ENCODE results near the gene PLEKHA7.
A peak's percentile ranks its signal among the peaks of the same experiment; 100 is the strongest.
"Not testable (repeated sequence)": the region's sequence is repeated elsewhere in the genome, so short reads cannot be mapped to it uniquely, and the experiment has no call there.

Gene PLEKHA7

GRCh38 chr11:16973338-16973964, 40.8 kb downstream of the PLEKHA7 start:
- no peak for DNase-seq

GRCh38 chr11:16969010-16969999, 44.9 kb downstream of the PLEKHA7 start:
- no peak for DNase-seq

- no peak for DNase-seq
These were observed 46.0 kb downstream of the PLEKHA7 start for GRCh38 chr11:16968196-16968595.

GRCh38 chr11:16966930-16967671, 47.1 kb downstream of the PLEKHA7 start:
- DNase-seq = no peak

- no peak for DNase-seq
These were observed 49.7 kb downstream of the PLEKHA7 start for GRCh38 chr11:16964501-16964900.

GRCh38 chr11:16963316-16963876, 50.8 kb downstream of the PLEKHA7 start:
- DNase-seq = no peak

- not testable (repeated sequence) for DNase-seq
These were observed 51.6 kb downstream of the PLEKHA7 start for GRCh38 chr11:16962589-16962988.

GRCh38 chr11:16962146-16962545, 52.1 kb downstream of the PLEKHA7 start:
- DNase-seq = no peak

GRCh38 chr11:16960250-16960649, 54.0 kb downstream of the PLEKHA7 start:
- no peak for DNase-seq

GRCh38 chr11:16959602-16960001, 54.6 kb downstream of the PLEKHA7 start:
- DNase-seq = no peak

- DNase-seq = no peak
These were observed 55.4 kb downstream of the PLEKHA7 start for GRCh38 chr11:16958833-16959232.

GRCh38 chr11:16956538-16957153, 57.6 kb downstream of the PLEKHA7 start:
- no peak for DNase-seq

- no peak for DNase-seq
These were observed 60.6 kb downstream of the PLEKHA7 start for GRCh38 chr11:16953663-16954062.

GRCh38 chr11:16946477-16947282, 67.5 kb downstream of the PLEKHA7 start:
- DNase-seq = no peak

GRCh38 chr11:16945671-16946469, 68.3 kb downstream of the PLEKHA7 start:
- peak in 1 of 2 experiments; percentile 31 for DNase-seq

GRCh38 chr11:16942911-16943310, 71.3 kb downstream of the PLEKHA7 start:
- no peak for DNase-seq

GRCh38 chr11:16942342-16942741, 71.9 kb downstream of the PLEKHA7 start:
- DNase-seq = no peak

GRCh38 chr11:16941935-16942334, 72.3 kb downstream of the PLEKHA7 start:
- no peak for DNase-seq

- no peak for DNase-seq
These were observed 76.2 kb downstream of the PLEKHA7 start for GRCh38 chr11:16938061-16938460.

GRCh38 chr11:16936643-16937042, 77.6 kb downstream of the PLEKHA7 start:
- no peak for DNase-seq
